A673 (cell line): ENCODE data around the gene HTR5A. TPM values are rescaled to one million over a fixed set of nuclear protein-coding genes. Genes with fewer than 3 reads are reported as not detected.

Experiments used
- BruUV-seq: library from RNA; stranded (reverse); fragments of 400-500 nt; replicated peaks from 2 replicates; lab custom pipeline; 2021; lab: Mats Ljungman, UMichigan
- CTCF ChIA-PET: fragments of 300-600 bp; sonication (Branson Sonifier 250); formaldehyde crosslinking; loops from one replicate; lab custom pipeline; 2022; ENCODE audit warnings: antibody characterized with exemption; lab: Charles Lee
- POLR2A ChIA-PET: fragments of 300-600 bp; sonication (Branson Sonifier 250); formaldehyde crosslinking; loops from one replicate; lab custom pipeline; 2022; ENCODE audit warnings: antibody characterized with exemption; ENCODE audit not compliant: low non-redundant PET; lab: Charles Lee
- DNase-seq: peaks from one replicate; pipeline ENCODE4 v3.0.0-alpha.2; 2015; ENCODE audit warnings: low spot score
- H3K27ac ChIP-seq: fragments of 200-600 bp; sonication (generic); 2 replicates; pipeline ENCODE4 v1.5.1; 2016; ENCODE audit warnings: mixed run types, low read depth, mild to moderate bottlenecking, mixed read lengths, antibody characterized with exemption, low read length; ENCODE audit not compliant: poor library complexity, severe bottlenecking
- H3K27me3 ChIP-seq: fragments of 200-600 bp; sonication (generic); replicated peaks from 2 replicates; pipeline ENCODE4 v1.6.1; 2017; ENCODE audit warnings: mixed run types, low read depth, mild to moderate bottlenecking, mixed read lengths, antibody characterized with exemption, low read length; ENCODE audit not compliant: insufficient read depth, poor library complexity
- H3K36me3 ChIP-seq: fragments of 200-600 bp; sonication (generic); 2 replicates; pipeline ENCODE4 v1.6.1; 2016; ENCODE audit warnings: mixed run types, mild to moderate bottlenecking, mixed read lengths, antibody characterized with exemption, low read length; ENCODE audit not compliant: insufficient read depth, poor library complexity, severe bottlenecking
- H3K4me1 ChIP-seq: fragments of 200-600 bp; sonication (generic); 2 replicates; pipeline ENCODE4 v1.6.1; 2017; ENCODE audit warnings: mixed run types, mild to moderate bottlenecking, mixed read lengths, antibody characterized with exemption, low read length; ENCODE audit not compliant: insufficient read depth, poor library complexity, severe bottlenecking
- H3K4me3 ChIP-seq: fragments of 200-600 bp; sonication (generic); 2 replicates; pipeline ENCODE4 v1.5.1; 2016; ENCODE audit warnings: low read depth, mixed run types, mild to moderate bottlenecking, mixed read lengths, low read length; ENCODE audit not compliant: poor library complexity, severe bottlenecking
- H3K9me3 ChIP-seq: fragments of 200-600 bp; sonication (generic); 2 replicates; pipeline ENCODE4 v1.6.1; 2016; ENCODE audit warnings: mixed run types, low read depth, mild to moderate bottlenecking, mixed read lengths, antibody characterized with exemption, low read length; ENCODE audit not compliant: poor library complexity, severe bottlenecking
- CTCF ChIP-seq: fragments of 300-800, 200-600 bp; sonication (generic); conservative IDR thresholded peaks from 2 replicates; pipeline ENCODE4 v1.5.1; 2017; ENCODE audit warnings: low read depth, mild to moderate bottlenecking, antibody characterized with exemption, low read length, moderate library complexity, mixed read lengths
- EZH2 ChIP-seq: fragments of 200-600 bp; sonication (generic); IDR thresholded peaks from 2 replicates; pipeline ENCODE4 v1.6.1; 2017; ENCODE audit warnings: borderline replicate concordance, low read depth, mild to moderate bottlenecking, mixed read lengths, antibody characterized with exemption, low read length; ENCODE audit not compliant: poor library complexity, severe bottlenecking
- intact Hi-C: fragments of 100-400 bp; cut with micrococcal nuclease; formaldehyde crosslinking; loops from one replicate; pipeline ENCODE4 v1.10.0; 2022; ENCODE audit not compliant: unreplicated experiment
- total RNA-seq: library from RNA; stranded (reverse); gene quantifications from 2 replicates; pipeline ENCODE4 v1.2.3, GENCODE V29; 2021

Gene HTR5A
- total RNA-seq, 1 experiment from 2014 or later: not detected

- TF ChIP-seq EZH2: no peak
- no peak for TF ChIP-seq CTCF
- intact Hi-C loops: no loop called here
- BruUV-seq: no TSS peak
- no peak overlapping the region for H3K27ac ChIP-seq
- peaks cover 15% of the 10 kb centered on the region for H3K27me3 ChIP-seq
- ChIA-PET CTCF (no interaction called here), POLR2A (no interaction called here)
- H3K4me3 ChIP-seq: no peak overlapping the region
- DNase-seq: no peak
- H3K36me3 ChIP-seq: no peaks in the 10 kb centered on the region
- no peaks in the 10 kb centered on the region for H3K9me3 ChIP-seq
- H3K4me1 ChIP-seq: no peaks in the 10 kb centered on the region
These were observed 26.4 kb upstream of the HTR5A start for GRCh38 chr7:155043756-155044155.

- intact Hi-C loops: no loop called here
- TF ChIP-seq EZH2: no peak
- no peak for TF ChIP-seq CTCF
- CTCF ChIA-PET: no interaction called here
- Histone ChIP-seq H3K9me3 (no peaks in the 10 kb centered on the region), H3K4me3 (no peak overlapping the region), H3K4me1 (no peaks in the 10 kb centered on the region), H3K27me3 (peaks cover 19% of the 10 kb centered on the region), H3K27ac (no peak overlapping the region), H3K36me3 (no peaks in the 10 kb centered on the region)
- no peak for DNase-seq
- BruUV-seq: no TSS peak
- POLR2A ChIA-PET: no interaction called here
These were observed 22.1 kb upstream of the HTR5A start for GRCh38 chr7:155048006-155048405.

GRCh38 chr7:155051355-155051754 lies 18.8 kb upstream of the HTR5A start:
- POLR2A ChIA-PET: interaction anchor here (0.6 kb wide), 1 partner anchor 839 kb away, joined by 4 read pairs; no protein-coding TSS in a partner anchor

More at GRCh38 chr7:155051355-155051754, 18.8 kb upstream of the HTR5A start:
- H3K4me1 ChIP-seq: no peaks in the 10 kb centered on the region
- DNase-seq: no peak
- no TSS peak for BruUV-seq
- no peak overlapping the region for H3K27ac ChIP-seq
- CTCF ChIA-PET: no interaction called here
- TF ChIP-seq CTCF: no peak
- TF ChIP-seq EZH2: no peak
- intact Hi-C loops: no loop called here
- H3K36me3 ChIP-seq: no peaks in the 10 kb centered on the region
- no peak overlapping the region for H3K4me3 ChIP-seq
- peaks cover 31% of the 10 kb centered on the region for H3K27me3 ChIP-seq
- no peaks in the 10 kb centered on the region for H3K9me3 ChIP-seq
